Heart right ventricle (tissue), 16 donors: Measurements from ENCODE around the gene NELFCD. TPM values are rescaled to one million over a fixed set of nuclear protein-coding genes. Genes with fewer than 3 reads are reported as not detected.

Source experiments
- ATAC-seq, 8 donors: fragments of 200-7000 bp; cut with Tn5 transposase; one replicate each; pipeline ENCODE4 v1.9.1; 2020; ENCODE audit warnings: mild to moderate bottlenecking in 8 of 8, moderate library complexity in 8 of 8, moderate number of reproducible peaks in 1 of 8
- DNase-seq, 2 donors: peaks; one replicate each; pipeline ENCODE4 v3.0.0-alpha.2; 2020
- H3K27ac ChIP-seq, 10 donors: fragments of 200-600 bp; sonication (generic) in 2 of 10; one replicate each; pipeline versions ENCODE4 v1.5.0 to v1.8.0; 2020 to 2022; ENCODE audit warnings: mild to moderate bottlenecking in 3 of 10
- H3K27me3 ChIP-seq, 7 donors: fragments of 200-600 bp; one replicate each; pipeline ENCODE4 v1.8.0; 2021 to 2022; ENCODE audit warnings: mild to moderate bottlenecking in 2 of 7
- H3K36me3 ChIP-seq, 9 donors: fragments of 200-600 bp; sonication (generic) in 1 of 9; one replicate each; pipeline versions ENCODE4 v1.5.0 to v1.8.0; 2020 to 2022; ENCODE audit warnings: mild to moderate bottlenecking in 2 of 9
- H3K4me1 ChIP-seq, 9 donors: fragments of 200-600 bp; sonication (generic) in 1 of 9; one replicate each; pipeline versions ENCODE4 v1.5.0 to v1.8.0; 2020 to 2022; ENCODE audit warnings: mild to moderate bottlenecking in 4 of 9
- H3K4me3 ChIP-seq, 10 donors: fragments of 200-600 bp; sonication (generic) in 2 of 10; one replicate each; pipeline versions ENCODE4 v1.5.0 to v1.8.0; 2020 to 2022; ENCODE audit warnings: mild to moderate bottlenecking in 7 of 10, moderate library complexity in 2 of 10
- H3K9me3 ChIP-seq, 11 donors: fragments of 200-600 bp in 10 of 11; sonication (generic) in 2 of 11; one replicate each; pipeline versions ENCODE4 v1.5.0 to v1.8.0; 2013 to 2022; ENCODE audit warnings: mild to moderate bottlenecking in 2 of 11, control low read depth in 1 of 11, moderate library complexity in 1 of 11
- CTCF ChIP-seq, 9 donors: fragments of 200-600 bp; sonication (generic) in 2 of 9; IDR thresholded peaks; one replicate each; pipeline versions ENCODE4 v1.5.0 to v1.8.0; 2021 to 2022; ENCODE audit warnings: antibody characterized with exemption in 9 of 9, mild to moderate bottlenecking in 5 of 9, moderate library complexity in 1 of 9
- WGBS, 2 donors: extraction: QIAGEN DNeasy Blood & Tissue Kit; methylation state at CpG; one replicate each; pipeline ENCODE4 v1.1.7; 2013; ENCODE audit warnings: inconsistent platforms in 1 of 2; 5-methylcytosine and 5-hydroxymethylcytosine counted together
- intact Hi-C, 10 donors: fragments of 100-400 bp; cut with DNase I; formaldehyde crosslinking; loops; one replicate each; pipeline versions ENCODE4 v1.11.1 to v1.14.2; 2022
- polyA plus RNA-seq, 2 donors: library from polyadenylated mRNA; stranded (reverse); fragments of 200-250 nt; gene quantifications; one replicate each; pipeline ENCODE4 v1.2.3, GENCODE V29; 2013
- total RNA-seq, 10 donors: library from RNA; stranded (reverse); fragmentation: NEBNext Ultra II Directional in 3 of 10; extraction: Animal tissue kit (Norgen Biotek cat#: 25700) in 3 of 10; gene quantifications; one replicate each; pipeline versions ENCODE4 v1.2.1 to v1.2.4, GENCODE V29; 2021 to 2023
- donor health status: Arrhythmogenic right ventricular cardiomyopathy.
- donor health status: ischemic (EF 13 %, LVEDD 7.1; RV severe dilation, severe dysfunction).
- donor health status: healthy with polysubstance abuse.
- donor health status: DM: no; HTN: yes; CAD: no.
- donor health status: DM: no; HTN: no; CAD: no.
- donor health status: ischemic (EF 25% LVEDD 6.9; RV normal size, moderate dysfunction).
- donor health status: ischemic (EF 25% LVEDD 5.7; RV mildly dilated, moderate dysfunction).
- donor health status: healthy.
- donor health status: DM: yes; HTN: yes; CAD: no.
- donor health status: Ischemic cardiomyopathy.
- donor health status: ischemic (EF 35%, LVEDD 5.7; RV mildly dilated, moderate dysfunction).
- donor health status: nonischemic (EF 11% LVEDD 7.7; RV severe dilation, severe dysfunction).
- donor health status: DM: yes; HTN: yes; CAD: no.
- donor health status: PGD.
- donor health status: ischemic (EF 29% LVEDD 5.4; RV normal size, mild dysfunction).
- donor health status: nonischemic (EF 23%, LVEDD 6.1; RV moderate dilation, normal function).

NELFCD gene
- total and polyA plus RNA-seq, 12 donors, result 22.8 to 48.1 (median 31.1) TPM

GRCh38 chr20:58985656-58986055 lies 4.6 kb downstream of the NELFCD start:
- Histone ChIP-seq H3K27me3 (no peaks in the 10 kb centered on the region), H3K4me3 (no peak overlapping the region), H3K27ac (no peak overlapping the region), H3K36me3 (peaks cover 3 to 50% (median 43%) of the 10 kb centered on the region in 9 donors), H3K9me3 (no peaks in the 10 kb centered on the region), H3K4me1 (peaks cover 0 to 42% (median 35%) of the 10 kb centered on the region in 9 donors)
- ATAC-seq, result peak in 1 of 8 donors; percentile 41
- WGBS, 2 donors, result 67 to 77% methylated on average over 5 of the region's 5 CpGs
- intact Hi-C loops, result loop anchor here in 3 of 10 donors (5.0 to 10.0 kb wide), 3 partner anchors 47 to 1271 kb away; partner anchors contain the start of genes ATP5F1E (in 2 of the 3) and PMEPA1 (in 1 of the 3)
- no peak for TF ChIP-seq CTCF (IDR thresholded peaks at IDR 0.05)
- DNase-seq, result no peak

GRCh38 chr20:58986286-58986967 lies 5.4 kb downstream of the NELFCD start:
- ATAC-seq, result no peak
- DNase-seq, result no peak
- no peak for TF ChIP-seq CTCF (IDR thresholded peaks at IDR 0.05)
- intact Hi-C loops, result loop anchor here in 3 of 10 donors (5.0 to 10.0 kb wide), 3 partner anchors 46 to 1272 kb away; partner anchors contain the start of genes ATP5F1E (in 2 of the 3) and PMEPA1 (in 1 of the 3)
- 68 to 74% methylated on average over 9 of the region's 9 CpGs for WGBS, 2 donors
- peaks cover 3 to 58% (median 50%) of the 10 kb centered on the region in 9 donors for H3K36me3 ChIP-seq
- H3K9me3 ChIP-seq, result no peaks in the 10 kb centered on the region
- no peaks in the 10 kb centered on the region for H3K27me3 ChIP-seq
- no peak overlapping the region for H3K4me3 ChIP-seq
- no peak overlapping the region for H3K27ac ChIP-seq
- H3K4me1 ChIP-seq, result peaks cover 0 to 42% (median 35%) of the 10 kb centered on the region in 9 donors

- no peak for TF ChIP-seq CTCF (IDR thresholded peaks at IDR 0.05)
Observed at GRCh38 chr20:58986968-58987517, 6.0 kb downstream of the NELFCD start.

GRCh38 chr20:58987790-58988564 lies 6.9 kb downstream of the NELFCD start:
- no peak for DNase-seq
- intact Hi-C loops, result loop anchor here in 3 of 10 donors (5.0 to 10.0 kb wide), 3 partner anchors 44 to 1273 kb away; partner anchors contain the start of genes ATP5F1E (in 2 of the 3) and PMEPA1 (in 1 of the 3)
- no peak for TF ChIP-seq CTCF (IDR thresholded peaks at IDR 0.05)
- no peak overlapping the region for H3K4me3 ChIP-seq
- H3K27ac ChIP-seq, result no peak overlapping the region
- ATAC-seq, result no peak
- 78 to 84% methylated on average over 9 of the region's 9 CpGs for WGBS, 2 donors
- H3K4me1 ChIP-seq, result peaks cover 0 to 30% (median 22%) of the 10 kb centered on the region in 9 donors
- no peaks in the 10 kb centered on the region for H3K9me3 ChIP-seq
- H3K27me3 ChIP-seq, result no peaks in the 10 kb centered on the region
- H3K36me3 ChIP-seq, result peaks cover 3 to 73% (median 65%) of the 10 kb centered on the region in 9 donors

More at GRCh38 chr20:58986968-58987517, 6.0 kb downstream of the NELFCD start:
- no peaks in the 10 kb centered on the region for H3K9me3 ChIP-seq
- peaks cover 0 to 39% (median 31%) of the 10 kb centered on the region in 9 donors for H3K4me1 ChIP-seq
- intact Hi-C loops, result loop anchor here in 3 of 10 donors (5.0 to 10.0 kb wide), 3 partner anchors 45 to 1272 kb away; partner anchors contain the start of genes ATP5F1E (in 2 of the 3) and PMEPA1 (in 1 of the 3)
- no peaks in the 10 kb centered on the region for H3K27me3 ChIP-seq
- no peak overlapping the region for H3K27ac ChIP-seq
- H3K36me3 ChIP-seq, result peaks cover 3 to 64% (median 57%) of the 10 kb centered on the region in 9 donors
- DNase-seq (no peak), ATAC-seq (no peak)
- 66 to 73% methylated on average over 8 of the region's 8 CpGs for WGBS, 2 donors
- H3K4me3 ChIP-seq, result no peak overlapping the region
